Adrenal gland (tissue), 12 donors: ENCODE results near the gene DLGAP4. TPM values are rescaled to one million over a fixed set of nuclear protein-coding genes. Genes with fewer than 3 reads are reported as not detected.
A peak's percentile ranks its signal among the peaks of the same experiment; 100 is the strongest.

ENCODE experiments used
- DNase-seq, 7 donors: peaks; one replicate each; pipeline ENCODE4 v3.0.0-alpha.2; 2019 to 2020
- H3K27ac ChIP-seq, 5 donors: fragments of 200-600 bp; sonication (generic) in 4 of 5; 1 replicate in 3 of 5; 2 replicates in 2 of 5; pipeline versions ENCODE4 v1.5.1 to v1.8.0; 2016 to 2020; ENCODE audit warnings: mild to moderate bottlenecking in 1 of 5
- H3K27me3 ChIP-seq: fragments of 200-600 bp; 2 replicates; pipeline ENCODE4 v1.8.0; 2021
- H3K36me3 ChIP-seq, 2 donors: fragments of 200-600 bp; replicated peaks in 1 of 2; 1 replicate in 1 of 2; 2 replicates in 1 of 2; pipeline versions ENCODE4 v1.5.1 to v1.8.0; 2018 to 2022
- H3K4me1 ChIP-seq, 2 donors: fragments of 200-600 bp; replicated peaks in 1 of 2; 1 replicate in 1 of 2; 2 replicates in 1 of 2; pipeline versions ENCODE4 v1.5.1 to v1.8.0; 2018 to 2021
- H3K4me3 ChIP-seq, 4 donors: fragments of 200-600 bp; sonication (generic) in 3 of 4; one replicate each; pipeline ENCODE4 v1.5.1; 2016 to 2018
- H3K9me3 ChIP-seq, 3 donors: fragments of 200-600 bp; sonication (generic) in 1 of 3; replicated peaks in 1 of 3; 1 replicate in 2 of 3; 2 replicates in 1 of 3; pipeline versions ENCODE4 v1.5.1 to v1.8.0; 2016 to 2021
- POLR2A ChIP-seq, 2 donors: fragments of 450-650 bp; IDR thresholded peaks; one replicate each; pipeline ENCODE4 v1.6.1; 2017; ENCODE audit warnings: antibody characterized with exemption in 2 of 2, mild to moderate bottlenecking in 2 of 2, moderate library complexity in 1 of 2
- WGBS, 4 donors: extraction: QIAGEN DNeasy Blood & Tissue Kit in 2 of 4; methylation state at CpG; one replicate each; pipeline versions ENCODE4 v1.1.5 to v1.1.7; 2013 to 2017; 5-methylcytosine and 5-hydroxymethylcytosine counted together
- intact Hi-C, 2 donors: fragments of 100-400 bp; cut with DNase I; formaldehyde crosslinking; loops; one replicate each; pipeline versions ENCODE4 v1.14.1 to v1.15.0; 2022 to 2023
- polyA plus RNA-seq, 3 donors: library from polyadenylated mRNA; stranded (reverse); fragments of 200-250 nt in 2 of 3; fragments of 350-450 nt in 1 of 3; fragmentation: Illumina TruSeq in 1 of 3; extraction: RNeasy Lipid Tissue Mini Kit (QIAGEN cat#74804) in 1 of 3; gene quantifications; one replicate each; pipeline ENCODE4 v1.2.3, GENCODE V29; 2013 to 2014
- total RNA-seq, 9 donors: library from RNA; depleted of rRNA in 4 of 9; stranded (reverse); fragments of >200 nt in 4 of 9; fragments of 120-200 nt in 1 of 9; fragmentation: NEBNext Ultra II Directional in 1 of 9; extraction: Animal tissue kit (Norgen Biotek cat#: 25700) in 1 of 9; gene quantifications; one replicate each; pipeline versions ENCODE4 v1.1.0 to v1.2.4, GENCODE V29; 2013 to 2023
- TF ChIP-seq, protein P1 (sequence below), 6 experiments: fragments of 450-650 bp in 4 of 6; fragments of 200-600 bp in 2 of 6; sonication (generic) in 1 of 6; IDR thresholded peaks; 1 replicate in 5 of 6; 2 replicates in 1 of 6; pipeline versions ENCODE4 v1.5.1 to v1.8.0; 2016 to 2021; ENCODE audit warnings: antibody characterized with exemption in 6 of 6, mild to moderate bottlenecking in 2 of 6, moderate library complexity in 1 of 6
- donor health status: healthy with polysubstance abuse.
- donor health status: Bipolar disorder and iron deficiency.
- donor health status: DM: yes; HTN: yes; CAD: no.
- donor health status: DM: no; HTN: no; CAD: no.
- donor health status: DM: no; HTN: no; CAD: no.
- donor health status: DM: yes; HTN: yes; CAD: no.

Gene DLGAP4
- total and polyA plus RNA-seq, 12 donors = 13.5 to 95.2 (median 64.0) TPM

- no peak overlapping the region for H3K27ac ChIP-seq
- H3K9me3 ChIP-seq = no peaks in the 10 kb centered on the region
- H3K27me3 ChIP-seq = no peaks in the 10 kb centered on the region
- intact Hi-C loops = no loop called here
- no peaks in the 10 kb centered on the region for H3K36me3 ChIP-seq
- H3K4me3 ChIP-seq = no peak overlapping the region
- peaks cover 0 to 5% of the 10 kb centered on the region in 2 donors for H3K4me1 ChIP-seq
- TF ChIP-seq, protein P1, sequence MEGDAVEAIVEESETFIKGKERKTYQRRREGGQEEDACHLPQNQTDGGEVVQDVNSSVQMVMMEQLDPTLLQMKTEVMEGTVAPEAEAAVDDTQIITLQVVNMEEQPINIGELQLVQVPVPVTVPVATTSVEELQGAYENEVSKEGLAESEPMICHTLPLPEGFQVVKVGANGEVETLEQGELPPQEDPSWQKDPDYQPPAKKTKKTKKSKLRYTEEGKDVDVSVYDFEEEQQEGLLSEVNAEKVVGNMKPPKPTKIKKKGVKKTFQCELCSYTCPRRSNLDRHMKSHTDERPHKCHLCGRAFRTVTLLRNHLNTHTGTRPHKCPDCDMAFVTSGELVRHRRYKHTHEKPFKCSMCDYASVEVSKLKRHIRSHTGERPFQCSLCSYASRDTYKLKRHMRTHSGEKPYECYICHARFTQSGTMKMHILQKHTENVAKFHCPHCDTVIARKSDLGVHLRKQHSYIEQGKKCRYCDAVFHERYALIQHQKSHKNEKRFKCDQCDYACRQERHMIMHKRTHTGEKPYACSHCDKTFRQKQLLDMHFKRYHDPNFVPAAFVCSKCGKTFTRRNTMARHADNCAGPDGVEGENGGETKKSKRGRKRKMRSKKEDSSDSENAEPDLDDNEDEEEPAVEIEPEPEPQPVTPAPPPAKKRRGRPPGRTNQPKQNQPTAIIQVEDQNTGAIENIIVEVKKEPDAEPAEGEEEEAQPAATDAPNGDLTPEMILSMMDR (IDR thresholded peaks at IDR 0.05) = no peak
- TF ChIP-seq POLR2A (IDR thresholded peaks at IDR 0.05) = no peak
- no peak for DNase-seq
- WGBS, 4 donors = 72 to 82% (median 73%) methylated on average over 8 of the region's 8 CpGs
Measured at GRCh38 chr20:36396847-36397630, 90.9 kb downstream of the DLGAP4 start.

DNA sequence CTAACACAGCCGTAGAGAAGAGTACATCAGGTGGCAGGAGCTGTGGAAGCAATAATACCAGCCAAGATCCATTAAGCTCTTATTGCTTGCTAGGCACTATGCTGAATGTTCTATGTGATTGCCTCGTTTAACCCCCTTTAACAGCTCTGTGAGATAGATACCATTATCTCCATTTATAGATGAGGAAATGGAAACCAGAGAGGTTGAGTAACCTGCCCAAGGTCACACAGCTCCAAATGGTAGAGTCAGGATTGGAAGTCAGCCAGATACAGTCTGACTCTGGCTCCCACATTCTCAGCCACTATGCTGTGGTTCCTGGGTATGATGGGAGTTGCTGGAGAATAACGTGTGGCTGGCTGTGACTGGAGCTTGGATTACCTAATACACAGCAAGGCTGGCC is 92.4 kb downstream of the DLGAP4 start:
- Histone ChIP-seq H3K27me3 (no peaks in the 10 kb centered on the region), H3K9me3 (no peaks in the 10 kb centered on the region), H3K36me3 (no peaks in the 10 kb centered on the region), H3K27ac (no peak overlapping the region), H3K4me3 (no peak overlapping the region), H3K4me1 (peaks cover 0 to 5% of the 10 kb centered on the region in 2 donors)
- TF ChIP-seq POLR2A (IDR thresholded peaks at IDR 0.05) = no peak
- TF ChIP-seq, protein P1 (IDR thresholded peaks at IDR 0.05) = no peak
- intact Hi-C loops = no loop called here
- WGBS, 4 donors = 45 to 63% (median 56%) methylated on average over 3 of the region's 3 CpGs
- DNase-seq = no peak

DNA sequence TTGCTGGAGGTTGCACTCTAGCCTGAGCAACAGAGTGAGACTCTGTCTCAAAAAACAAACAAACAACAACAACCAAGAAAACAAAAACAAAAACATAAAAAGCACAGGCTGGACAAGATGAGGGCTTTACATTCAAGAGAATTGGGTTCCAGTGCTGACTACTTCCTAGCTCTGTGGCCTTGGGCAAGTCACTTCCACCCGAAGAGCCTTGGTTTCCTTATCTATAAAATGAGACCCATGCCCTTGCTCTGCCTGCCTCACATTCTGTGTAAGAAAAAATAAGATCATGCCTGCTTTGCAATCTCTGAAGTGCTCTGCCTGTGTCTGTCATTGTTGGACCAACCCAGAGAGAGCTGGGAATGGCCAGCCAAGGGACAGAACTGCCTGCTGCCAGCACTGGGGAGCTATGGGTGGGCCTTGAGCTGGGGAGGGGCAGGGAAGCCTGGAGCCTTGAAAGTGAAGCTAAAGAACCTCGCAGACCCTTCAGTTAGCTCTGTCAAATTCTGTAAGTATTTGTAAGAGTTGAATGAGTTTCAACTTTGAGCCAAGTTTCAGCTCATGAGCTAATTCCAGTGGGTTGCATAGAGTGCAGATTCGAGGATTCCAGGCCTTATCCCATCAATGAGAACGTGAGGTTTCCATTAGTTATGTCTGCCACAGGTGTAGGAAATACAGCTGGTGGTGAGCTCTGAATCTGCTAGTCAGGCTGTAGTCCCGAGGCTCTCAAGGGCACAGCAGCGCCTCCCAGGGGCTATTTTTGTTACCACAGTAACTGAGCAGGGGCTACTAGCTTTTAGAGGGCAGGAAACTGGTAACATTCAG is 93.2 kb downstream of the DLGAP4 start:
- Histone ChIP-seq H3K4me3 (no peak overlapping the region), H3K27me3 (no peaks in the 10 kb centered on the region), H3K36me3 (no peaks in the 10 kb centered on the region), H3K4me1 (peaks cover 0 to 5% of the 10 kb centered on the region in 2 donors), H3K27ac (peak overlapping the region in 1 of 5 donors; percentile 44), H3K9me3 (no peaks in the 10 kb centered on the region)
- no peak for TF ChIP-seq POLR2A (IDR thresholded peaks at IDR 0.05)
- TF ChIP-seq, protein P1 (IDR thresholded peaks at IDR 0.05) = peak; percentile 11 to 46 (median 35)
- intact Hi-C loops = no loop called here
- peak in 6 of 7 donors; percentile 53 to 84 (median 72) for DNase-seq
- 25 to 32% (median 27%) methylated on average over 4 to 6 of the region's 6 CpGs for WGBS, 4 donors

- Histone ChIP-seq H3K4me1 (peaks cover 0 to 5% of the 10 kb centered on the region in 2 donors), H3K27me3 (no peaks in the 10 kb centered on the region), H3K9me3 (no peaks in the 10 kb centered on the region), H3K36me3 (no peaks in the 10 kb centered on the region), H3K4me3 (no peak overlapping the region), H3K27ac (peak overlapping the region in 1 of 5 donors; percentile 23)
- no peak for DNase-seq
- intact Hi-C loops = no loop called here
- WGBS, 4 donors = 56 to 71% (median 67%) methylated on average over 7 of the region's 7 CpGs
- TF ChIP-seq POLR2A (IDR thresholded peaks at IDR 0.05) = no peak
- TF ChIP-seq, protein P1 (IDR thresholded peaks at IDR 0.05) = peak in 1 of 6 experiments; percentile 1
Measured at GRCh38 chr20:36399969-36400545, 93.9 kb downstream of the DLGAP4 start.
